Smooth muscle cell of the coronary artery (primary cell): ENCODE results near the gene NHLH2. TPM values are rescaled to one million over a fixed set of nuclear protein-coding genes. Genes with fewer than 3 reads are reported as not detected.

ENCODE experiments used
- total RNA-seq: library from RNA; depleted of rRNA; stranded (reverse); fragments of >200 nt; gene quantifications from 2 replicates; pipeline ENCODE4 v1.2.3, GENCODE V29; 2014; ENCODE audit warnings: low replicate concordance

The NHLH2 gene
- total RNA-seq, result not detected in 2 replicates

GRCh38 chr1:115840605-115841460 lies at the start of gene NHLH2:
Gene NHLH2, minus strand, starts transcription at chr1:115841126. Its CDS starts 2,754 bp downstream, at chr1:115838372.

Other genes starting within 250 kb of the NHLH2 start
- 5.3 and 5.7 TPM in 2 replicates for gene VANGL1, start 199.2 kb downstream of the NHLH2 start, total RNA-seq
- under 0.01 TPM in 1 of 2 replicates, not detected in the other for gene CASQ2, start 72.4 kb downstream of the NHLH2 start, total RNA-seq
- gene SLC22A15, start 135.4 kb upstream of the NHLH2 start, total RNA-seq, result 3.0 and 6.9 TPM in 2 replicates